GM21737 (cell line): ENCODE measurements around the gene CREBRF.
"Not testable (repeated sequence)": the region's sequence is repeated elsewhere in the genome, so short reads cannot be mapped to it uniquely, and the experiment has no call there.

ENCODE experiments used
- ATAC-seq: cut with Tn5 transposase; IDR thresholded peaks from one replicate; pipeline ENCODE4 v1.9.1; 2021; ENCODE audit warnings: mild to moderate bottlenecking, moderate library complexity; ENCODE audit not compliant: unreplicated experiment

CREBRF gene

DNA sequence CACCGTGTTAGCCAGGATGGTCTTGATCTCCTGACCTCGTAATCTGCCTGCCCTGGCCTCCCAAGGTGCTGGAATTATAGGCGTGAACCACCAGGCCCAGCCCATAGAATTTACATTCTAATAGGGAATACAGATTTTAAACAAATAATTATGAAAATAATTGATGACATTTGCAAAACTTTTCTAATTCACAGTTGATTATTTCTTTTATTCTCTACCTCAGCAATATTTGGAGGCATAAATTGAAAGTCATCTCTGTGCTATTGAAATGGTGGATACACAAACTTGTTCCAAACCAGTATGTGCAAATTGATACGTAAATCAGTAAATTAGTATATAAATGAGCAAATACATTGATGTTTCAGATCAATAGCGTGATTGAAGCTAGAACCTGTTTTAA lies 96.4 kb downstream of the CREBRF start:
- no peak for ATAC-seq

DNA sequence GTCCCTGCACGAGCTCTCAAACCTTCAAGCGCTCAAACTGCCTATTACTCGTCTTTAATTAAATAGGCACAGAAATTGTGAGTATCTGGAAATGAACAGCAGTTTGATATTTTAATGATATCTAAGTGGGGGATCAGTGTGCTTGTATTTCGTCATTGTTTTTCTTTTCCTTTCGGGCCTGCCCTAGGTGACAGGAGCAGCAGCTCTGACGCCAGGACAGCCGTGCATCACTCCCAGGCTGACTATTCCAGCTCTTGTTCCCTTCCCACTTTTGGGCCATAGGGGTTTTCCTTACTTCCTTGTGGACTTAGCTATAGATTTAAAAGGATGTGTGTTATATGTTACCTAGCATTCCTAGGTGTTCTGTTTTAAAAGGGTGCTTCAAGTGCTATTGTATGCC lies 97.7 kb downstream of the CREBRF start:
- no peak for ATAC-seq

DNA sequence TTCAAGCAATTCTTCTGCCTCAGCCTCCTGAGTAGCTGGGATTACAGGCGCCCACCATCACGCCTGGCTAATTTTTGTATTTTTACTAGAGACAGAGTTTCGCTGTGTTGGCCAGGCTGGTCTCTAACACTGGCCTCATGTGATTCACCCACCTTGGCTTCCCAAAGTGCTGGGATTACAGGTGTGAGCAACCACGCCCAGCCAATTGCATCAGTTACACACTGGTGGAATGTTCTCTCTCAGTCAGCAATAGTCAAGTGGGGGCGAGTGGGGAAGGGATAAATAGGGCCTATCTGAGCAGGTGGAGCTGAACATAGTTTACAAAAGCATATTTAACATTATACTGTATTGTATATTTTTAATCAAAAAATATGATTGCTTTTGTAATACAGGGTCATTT lies 98.5 kb downstream of the CREBRF start:
- not testable (repeated sequence) for ATAC-seq

DNA sequence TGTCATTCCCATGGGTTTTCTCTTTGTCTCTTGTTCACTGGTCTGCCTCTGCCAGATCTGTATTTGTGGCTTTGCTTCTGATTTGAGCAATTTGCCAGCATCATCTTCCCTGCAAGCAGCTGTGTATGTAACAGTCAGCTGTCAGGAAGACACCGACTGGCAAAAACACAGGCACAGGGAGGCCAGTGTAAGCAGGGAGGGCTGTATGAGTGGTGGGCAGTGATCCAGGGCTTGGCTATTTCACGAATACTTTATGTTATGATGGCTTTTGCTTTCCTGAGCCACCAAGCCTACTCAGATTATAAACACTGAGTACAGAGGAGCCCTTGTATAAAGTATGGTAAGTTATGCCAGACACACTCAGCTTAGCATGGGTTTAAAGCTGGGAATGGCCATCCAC lies 99.8 kb downstream of the CREBRF start:
- ATAC-seq: no peak

DNA sequence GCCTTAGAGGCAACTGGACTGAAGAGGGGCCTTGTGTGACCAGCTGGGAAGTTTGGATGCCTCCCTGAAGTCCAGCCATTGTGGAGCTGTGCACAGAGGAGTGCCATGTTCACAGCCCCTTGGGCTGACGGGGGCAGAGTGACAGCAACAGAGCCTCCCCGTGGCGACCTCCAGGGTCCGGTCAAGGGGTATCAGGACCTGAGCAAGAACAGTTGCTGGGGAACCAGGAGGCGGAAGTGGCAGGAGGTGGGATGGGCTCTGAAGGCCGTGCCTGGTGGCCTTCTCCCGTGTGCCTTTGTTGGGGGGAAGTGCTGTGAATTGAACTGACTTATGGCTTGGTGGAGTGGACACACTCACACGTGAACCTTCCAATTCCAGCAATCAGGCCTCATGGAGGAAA lies 102.2 kb downstream of the CREBRF start:
- no peak for ATAC-seq

DNA sequence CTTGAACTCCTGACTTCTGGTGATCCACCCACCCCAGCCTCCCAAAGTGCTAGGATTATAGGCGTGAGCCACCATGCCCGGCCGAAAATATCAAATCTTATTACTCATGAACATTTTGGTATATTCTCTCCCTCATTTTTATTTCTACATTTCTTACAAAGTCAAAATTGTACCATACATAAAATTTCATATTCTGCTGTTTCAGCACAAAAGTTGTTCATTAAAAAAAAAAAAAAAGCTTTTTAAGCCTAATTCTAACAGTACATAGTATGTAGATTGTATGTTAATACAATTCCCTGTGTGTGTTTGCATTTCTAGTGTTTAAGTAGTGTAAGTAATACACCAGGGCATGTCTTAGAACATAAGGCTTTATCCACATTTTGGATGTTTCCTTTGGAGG lies 103.1 kb downstream of the CREBRF start:
- ATAC-seq: no peak

DNA sequence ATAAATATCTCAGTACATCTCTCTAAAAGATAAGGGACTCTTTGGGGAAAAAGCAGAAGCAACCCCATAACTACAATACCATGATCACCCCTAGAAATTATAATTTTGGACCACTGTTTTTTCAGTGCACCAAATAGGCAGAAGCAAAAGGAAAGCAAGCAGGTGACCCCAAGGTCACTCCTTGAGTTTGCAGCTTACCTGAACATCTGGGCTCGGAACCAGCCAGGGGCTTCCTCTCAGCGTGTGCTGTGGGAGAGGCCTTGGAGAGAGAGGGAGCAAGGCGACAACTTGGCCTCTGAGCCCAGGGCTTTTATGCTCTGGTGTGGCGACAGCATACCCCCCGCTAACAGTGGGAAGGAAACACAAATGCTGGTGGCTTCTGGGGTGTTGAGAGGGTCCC lies 105.0 kb downstream of the CREBRF start:
- no peak for ATAC-seq

DNA sequence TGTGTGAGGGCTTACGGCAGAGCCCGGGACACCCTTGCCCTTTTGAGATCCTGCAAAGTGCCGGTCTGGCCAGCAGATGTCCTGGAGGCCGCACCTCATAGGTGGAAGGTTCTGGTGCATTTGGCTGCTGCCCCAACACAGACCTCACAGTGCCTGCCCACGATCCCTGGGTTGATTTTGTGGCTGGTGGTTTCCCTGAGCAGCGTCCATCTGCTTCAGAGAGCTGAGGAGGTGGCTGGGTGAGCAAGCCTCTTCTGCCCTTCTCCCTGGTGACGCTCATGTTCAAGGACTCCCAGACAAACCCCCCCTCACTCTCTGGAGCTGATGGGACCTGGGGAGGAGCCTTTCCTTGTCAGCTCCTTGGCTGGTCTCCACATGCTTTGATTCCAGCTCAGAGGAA lies 107.1 kb downstream of the CREBRF start:
- no peak for ATAC-seq

DNA sequence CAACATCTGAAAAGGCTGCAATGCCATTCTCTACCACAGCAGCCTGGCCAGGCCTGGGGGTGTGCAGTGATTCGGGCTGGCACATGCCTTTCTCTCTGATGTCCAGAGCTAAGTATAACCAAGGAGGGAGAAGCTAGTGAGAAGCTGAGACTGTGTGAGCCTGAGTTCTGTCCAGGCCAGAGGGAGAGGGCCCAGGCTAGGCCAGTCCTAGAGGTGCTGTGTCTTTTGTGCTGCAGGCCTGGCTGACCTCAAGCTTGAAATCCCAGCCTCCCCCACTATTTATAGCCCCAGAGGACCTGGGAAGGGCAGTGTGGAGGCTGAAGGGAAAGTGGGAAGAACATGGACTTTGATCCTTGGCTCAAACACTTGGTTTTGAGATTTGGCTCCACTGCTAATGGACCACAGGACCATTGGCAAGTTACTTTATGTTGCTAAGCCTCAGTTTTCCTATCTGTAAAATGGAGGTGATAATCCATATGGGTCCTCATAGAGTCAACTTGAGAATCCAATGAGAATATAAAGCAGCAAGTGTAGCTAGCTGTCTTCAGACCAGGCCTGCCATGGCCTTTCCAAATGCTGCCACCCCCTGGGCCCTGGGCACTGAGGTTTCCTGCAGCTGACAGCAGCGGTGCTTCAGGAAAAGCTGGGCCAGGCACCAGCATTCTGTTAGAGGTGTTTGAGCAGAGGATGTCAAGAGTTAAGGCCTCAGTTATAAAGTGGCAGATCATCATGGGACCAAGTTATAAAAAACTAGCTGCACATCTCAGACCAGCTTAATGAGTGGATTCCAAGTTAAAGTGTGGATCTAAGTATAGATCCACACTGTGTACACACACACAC lies 109.2 kb downstream of the CREBRF start:
- ATAC-seq: no peak

DNA sequence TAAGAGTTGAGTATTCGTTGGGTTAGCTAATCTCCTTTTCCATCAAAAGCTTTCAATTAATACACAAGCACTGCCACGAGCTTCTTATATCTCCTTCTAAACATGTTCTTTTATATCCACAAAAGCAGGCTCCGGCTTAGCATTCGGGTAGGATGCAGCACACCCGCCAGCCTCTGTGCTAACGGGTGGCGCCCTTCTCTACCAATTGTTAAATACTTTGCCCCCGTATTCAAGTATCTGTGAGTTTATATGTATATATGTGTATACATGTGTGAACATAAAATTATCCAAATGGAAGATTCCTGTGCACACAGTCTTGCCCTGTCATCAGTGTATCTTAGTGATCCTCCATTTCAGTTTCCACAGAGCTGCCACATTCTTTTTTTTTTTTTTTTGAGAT lies 116.0 kb downstream of the CREBRF start:
- ATAC-seq: no peak

DNA sequence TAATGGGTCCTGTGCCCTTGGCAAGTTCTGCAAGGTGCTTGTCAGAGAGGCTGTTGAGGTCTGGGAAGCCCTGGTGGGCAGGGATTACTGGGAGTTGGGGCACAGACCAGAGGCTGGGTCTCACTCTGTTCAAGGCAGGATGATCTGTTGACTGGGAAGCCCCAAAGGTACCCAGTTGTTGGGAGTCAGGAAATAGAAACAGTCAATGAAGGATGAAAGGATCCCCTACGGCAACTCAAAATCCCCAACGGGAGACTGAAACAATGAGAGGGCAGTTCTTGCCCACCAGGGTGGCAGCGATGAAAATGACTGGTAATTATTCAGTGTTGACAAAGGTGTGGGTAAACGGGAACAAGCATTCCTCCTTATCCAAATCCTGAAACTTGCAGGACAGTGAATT lies 119.4 kb downstream of the CREBRF start:
- ATAC-seq: no peak

DNA sequence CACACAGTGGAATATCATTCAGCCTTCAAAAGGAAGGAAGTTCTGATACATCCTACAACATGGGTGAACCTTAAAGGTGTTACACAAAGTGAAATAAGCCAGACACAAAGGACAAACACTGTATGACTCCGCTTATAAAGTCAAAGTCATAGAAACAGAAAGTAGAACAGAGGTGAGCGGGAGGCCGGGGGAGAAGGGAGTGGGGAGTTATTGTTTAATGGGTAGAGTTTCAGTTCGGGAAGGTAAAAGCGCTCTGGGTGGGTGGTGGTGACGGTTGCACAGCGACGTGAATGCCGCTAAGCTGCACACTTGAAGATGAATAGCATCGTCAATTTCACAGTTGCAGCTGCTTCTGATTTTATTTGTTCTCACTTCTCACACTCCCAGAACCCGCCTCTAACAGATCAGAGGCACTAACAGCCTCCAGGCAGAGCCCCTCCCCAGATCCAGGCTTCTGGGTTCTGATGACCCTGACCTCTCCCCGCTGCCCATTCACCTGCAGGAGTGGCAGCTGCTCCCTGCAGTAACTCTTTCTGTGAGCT lies 122.3 kb downstream of the CREBRF start:
- no peak for ATAC-seq

DNA sequence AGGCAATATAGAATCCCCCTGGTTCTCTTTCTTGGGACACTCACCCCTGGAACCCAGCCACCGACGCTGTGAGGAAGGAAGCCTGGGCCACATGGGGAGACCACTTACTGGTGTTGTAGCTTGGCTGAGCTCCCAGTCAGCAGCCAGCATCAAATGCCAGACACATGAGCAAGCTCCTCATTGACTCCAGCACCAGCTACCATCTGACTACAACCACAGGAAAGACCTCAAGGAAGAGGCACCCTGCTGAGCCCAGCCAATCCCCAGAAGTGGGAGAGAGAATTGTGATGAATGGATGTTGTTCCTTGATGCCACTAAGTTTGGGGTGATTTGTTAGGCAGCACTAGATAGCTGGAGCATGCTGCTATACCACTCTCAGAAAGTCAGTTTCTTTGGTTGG lies 124.2 kb downstream of the CREBRF start:
- no peak for ATAC-seq

DNA sequence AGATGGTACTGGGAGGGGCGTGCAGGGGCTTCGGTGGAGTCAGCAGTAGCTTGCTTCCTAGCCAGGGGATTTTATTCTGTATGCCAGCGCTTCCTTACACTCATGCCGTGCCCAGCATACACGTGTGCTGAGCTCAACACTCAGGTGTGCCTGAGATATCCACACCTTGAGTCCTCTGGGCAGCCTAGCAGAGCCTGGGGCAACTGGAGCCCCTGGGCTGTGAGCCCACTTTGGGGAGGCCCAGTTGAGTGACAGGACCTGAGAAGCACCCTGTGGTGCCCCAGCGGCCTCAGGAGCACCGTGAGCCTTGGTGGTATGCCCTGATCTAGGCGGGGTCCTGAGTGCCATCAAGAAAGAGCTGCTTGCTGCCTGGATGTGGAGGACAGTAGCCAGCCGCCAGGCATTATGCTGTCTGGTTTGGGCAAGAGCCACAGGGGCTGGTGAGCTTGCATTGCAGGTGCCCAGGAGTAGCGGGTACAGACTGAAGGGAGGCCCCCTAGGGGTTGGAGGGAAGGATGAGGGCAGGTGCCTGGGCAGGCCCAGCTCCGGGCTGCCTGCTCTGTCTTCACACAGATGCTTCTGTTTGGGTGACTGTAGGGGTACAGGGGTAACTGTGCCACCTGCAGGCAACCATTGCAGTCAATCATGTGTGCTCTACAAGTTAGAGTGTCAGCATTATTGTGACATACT lies 131.0 kb downstream of the CREBRF start:
- ATAC-seq: no peak

DNA sequence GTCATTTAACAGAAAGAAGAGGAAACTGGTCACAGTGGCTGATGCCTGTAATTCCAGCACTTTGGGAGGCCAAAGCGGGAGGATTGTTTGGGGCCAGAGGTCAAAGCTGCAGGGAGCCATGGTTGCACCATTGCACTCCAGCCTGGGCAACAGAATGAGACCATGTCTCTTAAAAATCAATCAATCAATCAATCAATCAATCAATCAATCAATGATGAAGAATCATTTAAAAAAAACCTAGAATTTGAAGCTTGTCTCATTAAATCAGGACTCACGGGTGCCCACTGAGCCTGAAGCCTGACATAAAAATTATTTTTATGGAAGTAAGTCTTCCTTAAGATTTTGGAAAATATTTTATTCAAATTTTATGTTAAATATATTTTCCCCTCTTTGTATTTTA lies 132.1 kb downstream of the CREBRF start:
- no peak for ATAC-seq
